Hepatocyte (in vitro differentiated cells): ENCODE data around the gene SERPINB6. TPM values are rescaled to one million over a fixed set of nuclear protein-coding genes. Genes with fewer than 3 reads are reported as not detected.

Experiments used
- DNase-seq: peaks from one replicate; pipeline ENCODE4 v3.0.0-alpha.2; 2016; ENCODE audit warnings: low spot score
- H2AFZ ChIP-seq: fragments of 200-600 bp; sonication (generic); 2 replicates; pipeline ENCODE4 v1.6.0; 2016; ENCODE audit warnings: antibody characterized with exemption, mild to moderate bottlenecking
- H3K27ac ChIP-seq: fragments of 200-600 bp; sonication (generic); 2 replicates; pipeline ENCODE4 v1.5.1; 2016; ENCODE audit warnings: mild to moderate bottlenecking
- H3K27me3 ChIP-seq: fragments of 200-600 bp; sonication (generic); 2 replicates; pipeline ENCODE4 v1.6.1; 2016
- H3K36me3 ChIP-seq: fragments of 200-600 bp; sonication (generic); replicated peaks from 2 replicates; pipeline ENCODE4 v1.5.1; 2016; ENCODE audit warnings: low read depth; ENCODE audit not compliant: insufficient read depth
- H3K4me1 ChIP-seq: fragments of 200-600 bp; sonication (generic); 2 replicates; pipeline ENCODE4 v1.5.1; 2016; ENCODE audit warnings: mild to moderate bottlenecking, moderate library complexity; ENCODE audit not compliant: insufficient read depth
- H3K4me2 ChIP-seq: fragments of 200-600 bp; sonication (generic); 2 replicates; pipeline ENCODE4 v1.6.0; 2016
- H3K4me3 ChIP-seq: fragments of 200-600 bp; sonication (generic); 2 replicates; pipeline ENCODE4 v1.5.1; 2016; ENCODE audit warnings: mild to moderate bottlenecking
- H3K79me2 ChIP-seq: fragments of 200-600 bp; sonication (generic); 2 replicates; pipeline ENCODE4 v1.6.0; 2017; ENCODE audit warnings: mild to moderate bottlenecking
- H3K9me2 ChIP-seq: fragments of 200-600 bp; sonication (generic); replicated peaks from 2 replicates; pipeline ENCODE4 v1.6.0; 2017; ENCODE audit warnings: mild to moderate bottlenecking; ENCODE audit not compliant: insufficient read depth
- H3K9me3 ChIP-seq: fragments of 200-600 bp; sonication (generic); 2 replicates; pipeline ENCODE4 v1.5.1; 2016; ENCODE audit warnings: low read depth, mild to moderate bottlenecking
- H4K20me1 ChIP-seq: fragments of 200-600 bp; sonication (generic); 2 replicates; pipeline ENCODE4 v1.6.0; 2016; ENCODE audit warnings: mild to moderate bottlenecking; ENCODE audit not compliant: insufficient read depth, poor library complexity, severe bottlenecking
- CTCF ChIP-seq: fragments of 200-600 bp; sonication (generic); IDR thresholded peaks from 2 replicates; pipeline ENCODE4 v1.5.1; 2016; ENCODE audit warnings: antibody characterized with exemption, mild to moderate bottlenecking; ENCODE audit not compliant: poor library complexity
- EZH2 ChIP-seq: fragments of 200-600 bp; sonication (generic); IDR thresholded peaks from 2 replicates; pipeline ENCODE4 v1.6.1; 2016; ENCODE audit warnings: antibody characterized with exemption, mild to moderate bottlenecking, borderline replicate concordance
- EZH2phosphoT487 ChIP-seq: fragments of 200-600 bp; sonication (generic); IDR thresholded peaks from one replicate; pipeline ENCODE4 v1.6.1; 2018; ENCODE audit warnings: antibody characterized with exemption, mild to moderate bottlenecking, low read depth, moderate library complexity; ENCODE audit not compliant: unreplicated experiment, severe bottlenecking
- WGBS: methylation state at CpG from one replicate; pipeline ENCODE4 v1.1.6; 2016; ENCODE audit warnings: low lambda C conversion rate; ENCODE audit errors: missing lambda C conversion rate; 5-methylcytosine and 5-hydroxymethylcytosine counted together
- polyA plus RNA-seq: library from polyadenylated mRNA; unstranded; fragments of >200 nt; fragmentation: Nextera tagmentation; extraction: Ambion mirVana; gene quantifications from 2 replicates; pipeline ENCODE4 v1.2.1, GENCODE V29; 2016
- total RNA-seq: library from RNA; depleted of rRNA; stranded (reverse); fragments of >200 nt; gene quantifications from 2 replicates; pipeline ENCODE4 v1.2.3, GENCODE V29; 2014

The SERPINB6 gene
- total and polyA plus RNA-seq, 2 experiments from 2014 or later, result 87.9 to 109 TPM

GRCh38 chr6:2948228-2949025 is 22.9 kb downstream of the SERPINB6 start:
- WGBS, result 95% methylated on average over 30 of the region's 30 CpGs
- H3K36me3 ChIP-seq, result no peaks in the 10 kb centered on the region

GRCh38 chr6:2947445-2947844 is 23.9 kb downstream of the SERPINB6 start:
- DNase-seq, result no peak
- Histone ChIP-seq H3K9me2 (no peaks in the 10 kb centered on the region), H3K27ac (no peak overlapping the region), H3K36me3 (no peaks in the 10 kb centered on the region), H3K4me3 (no peak overlapping the region), H3K79me2 (no peaks in the 10 kb centered on the region), H2AFZ (no peak overlapping the region), H3K4me2 (no peak overlapping the region), H4K20me1 (no peaks in the 10 kb centered on the region), H3K9me3 (no peaks in the 10 kb centered on the region), H3K4me1 (no peaks in the 10 kb centered on the region), H3K27me3 (no peaks in the 10 kb centered on the region)
- 90% methylated on average over 7 of the region's 7 CpGs for WGBS
- no peak for TF ChIP-seq EZH2phosphoT487
- TF ChIP-seq EZH2, result no peak
- TF ChIP-seq CTCF, result no peak

More at GRCh38 chr6:2948228-2949025, 22.9 kb downstream of the SERPINB6 start:
- TF ChIP-seq EZH2, result no peak
- no peak for TF ChIP-seq EZH2phosphoT487
- no peak for TF ChIP-seq CTCF
- Histone ChIP-seq H3K9me2 (no peaks in the 10 kb centered on the region), H2AFZ (no peak overlapping the region), H3K9me3 (no peaks in the 10 kb centered on the region), H3K27me3 (no peaks in the 10 kb centered on the region), H3K4me3 (no peak overlapping the region), H3K4me2 (no peak overlapping the region), H3K79me2 (no peaks in the 10 kb centered on the region), H4K20me1 (no peaks in the 10 kb centered on the region), H3K27ac (no peak overlapping the region), H3K4me1 (no peaks in the 10 kb centered on the region)
- no peak for DNase-seq

GRCh38 chr6:2945153-2945452 is 26.3 kb downstream of the SERPINB6 start:
- H3K27ac ChIP-seq, result no peak overlapping the region
- no peaks in the 10 kb centered on the region for H3K27me3 ChIP-seq
- H2AFZ ChIP-seq, result no peak overlapping the region
- no peak overlapping the region for H3K4me3 ChIP-seq
- H3K4me2 ChIP-seq, result no peak overlapping the region
- WGBS, result 98% methylated on average over 8 of the region's 8 CpGs
- no peaks in the 10 kb centered on the region for H3K9me2 ChIP-seq
- H4K20me1 ChIP-seq, result no peaks in the 10 kb centered on the region
- H3K36me3 ChIP-seq, result no peaks in the 10 kb centered on the region
- no peaks in the 10 kb centered on the region for H3K9me3 ChIP-seq
- no peaks in the 10 kb centered on the region for H3K4me1 ChIP-seq
- TF ChIP-seq CTCF (no peak), EZH2phosphoT487 (no peak), EZH2 (no peak)
- no peaks in the 10 kb centered on the region for H3K79me2 ChIP-seq
- DNase-seq, result no peak
